MCF 10A (cell line): ENCODE measurements around the gene PAGE2. TPM values are rescaled to one million over a fixed set of nuclear protein-coding genes. Genes with fewer than 3 reads are reported as not detected.
"Not testable (repeated sequence)": the region's sequence is repeated elsewhere in the genome, so short reads cannot be mapped to it uniquely, and the experiment has no call there.

Experiments
- BruUV-seq: library from RNA; stranded (reverse); fragments of 400-500 nt; replicated peaks from 2 replicates; lab custom pipeline; 2021; lab: Mats Ljungman, UMichigan
- CTCF ChIA-PET: fragments of 300-600 bp; sonication (Branson Sonifier 250); formaldehyde crosslinking; extraction: SDS; loops from one replicate; lab custom pipeline; 2021; ENCODE audit warnings: antibody characterized with exemption, inconsistent platforms; lab: Yijun Ruan, JAX
- POLR2A ChIA-PET: fragments of 300-600, 350-650 bp; sonication (Branson Sonifier 250); formaldehyde crosslinking; extraction: SDS; loops from one replicate; lab custom pipeline; 2020; ENCODE audit warnings: antibody characterized with exemption, inconsistent platforms; lab: Yijun Ruan, JAX
- DNase-seq: peaks from one replicate; pipeline ENCODE4 v3.0.0-alpha.2; 2018; ENCODE audit not compliant: unreplicated experiment
- H3K27ac Mint-ChIP-seq: one replicate; pipeline ENCODE4 v1.8.0; 2022; ENCODE audit warnings: mild to moderate bottlenecking, low read depth, mixed read lengths; ENCODE audit not compliant: unreplicated experiment
- H3K27me3 Mint-ChIP-seq: one replicate; pipeline ENCODE4 v1.8.0; 2022; ENCODE audit warnings: mixed read lengths; ENCODE audit not compliant: insufficient read depth, unreplicated experiment
- H3K36me3 Mint-ChIP-seq: one replicate; pipeline ENCODE4 v1.8.0; 2022; ENCODE audit warnings: mild to moderate bottlenecking, moderate library complexity, mixed read lengths; ENCODE audit not compliant: insufficient read depth, unreplicated experiment
- H3K4me1 Mint-ChIP-seq: one replicate; pipeline ENCODE4 v1.8.0; 2022; ENCODE audit warnings: mixed read lengths; ENCODE audit not compliant: insufficient read depth, unreplicated experiment
- H3K4me3 Mint-ChIP-seq: one replicate; pipeline ENCODE4 v1.8.0; 2022; ENCODE audit warnings: mild to moderate bottlenecking, moderate library complexity, mixed read lengths; ENCODE audit not compliant: unreplicated experiment
- H3K9me3 Mint-ChIP-seq: one replicate; pipeline ENCODE4 v1.8.0; 2022; ENCODE audit warnings: mixed read lengths; ENCODE audit not compliant: unreplicated experiment
- intact Hi-C: fragments of 100-400 bp; cut with micrococcal nuclease; formaldehyde crosslinking; loops from 2 replicates; pipeline ENCODE4 v1.14.1; 2022
- total RNA-seq: library from RNA; stranded (reverse); gene quantifications from 2 replicates; pipeline ENCODE4 v1.2.3, GENCODE V29; 2022
- TF ChIP-seq, protein P1 (sequence below): fragments of 200-600 bp; IDR thresholded peaks from one replicate; pipeline ENCODE4 v1.8.0; 2022; ENCODE audit warnings: antibody characterized with exemption, mild to moderate bottlenecking; ENCODE audit not compliant: unreplicated experiment

PAGE2 gene
- total RNA-seq, 1 experiment from 2014 or later = not detected

DNA sequence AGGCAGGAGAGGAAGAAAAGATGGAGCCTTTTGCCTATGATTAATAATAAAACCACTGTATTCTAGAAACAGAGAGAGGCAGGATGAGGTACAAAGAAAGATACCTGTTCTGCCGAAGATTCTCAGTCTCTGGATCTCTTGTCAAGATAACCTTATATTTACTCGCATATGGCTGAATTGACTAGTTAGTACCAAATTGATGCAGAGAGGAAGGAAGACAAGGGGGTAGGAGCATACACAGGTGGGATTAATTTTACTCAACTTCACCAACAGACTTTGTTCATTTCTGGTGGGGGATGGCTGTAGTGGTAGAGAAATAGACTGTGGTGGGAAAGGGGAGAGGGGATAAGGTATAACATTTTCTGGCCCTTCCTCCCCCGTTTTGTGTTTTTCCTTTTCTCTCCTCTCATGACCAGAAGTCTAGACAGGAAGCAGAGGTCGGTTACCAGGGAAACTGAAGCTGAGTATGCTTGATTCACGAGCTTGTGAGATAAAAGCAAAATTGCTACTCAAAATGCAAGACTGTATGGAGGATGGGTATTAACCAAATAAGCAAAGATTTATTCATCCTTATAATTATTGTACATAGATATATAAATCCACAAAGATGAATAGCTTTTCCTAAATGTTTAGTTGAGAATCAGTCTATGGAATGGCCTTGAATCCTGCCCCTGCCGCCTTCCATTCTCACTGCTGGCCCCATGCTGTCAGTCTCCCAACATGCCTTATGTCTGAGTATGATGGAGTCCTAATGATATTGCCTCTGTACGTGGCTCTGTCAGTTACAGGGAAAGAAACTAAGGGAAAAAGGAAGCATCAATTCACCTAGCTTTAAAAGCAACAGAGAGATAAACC, 31.8 kb upstream of the PAGE2 start:
- no TSS peak for BruUV-seq
- ChIA-PET POLR2A (no interaction called here), CTCF (interaction anchor here (0.6 to 1.3 kb wide), 14 partner anchors 11 to 1739 kb away, joined by 3 to 8 read pairs (median 3); partner anchors contain the start of gene APEX2)
- TF ChIP-seq, protein P1, sequence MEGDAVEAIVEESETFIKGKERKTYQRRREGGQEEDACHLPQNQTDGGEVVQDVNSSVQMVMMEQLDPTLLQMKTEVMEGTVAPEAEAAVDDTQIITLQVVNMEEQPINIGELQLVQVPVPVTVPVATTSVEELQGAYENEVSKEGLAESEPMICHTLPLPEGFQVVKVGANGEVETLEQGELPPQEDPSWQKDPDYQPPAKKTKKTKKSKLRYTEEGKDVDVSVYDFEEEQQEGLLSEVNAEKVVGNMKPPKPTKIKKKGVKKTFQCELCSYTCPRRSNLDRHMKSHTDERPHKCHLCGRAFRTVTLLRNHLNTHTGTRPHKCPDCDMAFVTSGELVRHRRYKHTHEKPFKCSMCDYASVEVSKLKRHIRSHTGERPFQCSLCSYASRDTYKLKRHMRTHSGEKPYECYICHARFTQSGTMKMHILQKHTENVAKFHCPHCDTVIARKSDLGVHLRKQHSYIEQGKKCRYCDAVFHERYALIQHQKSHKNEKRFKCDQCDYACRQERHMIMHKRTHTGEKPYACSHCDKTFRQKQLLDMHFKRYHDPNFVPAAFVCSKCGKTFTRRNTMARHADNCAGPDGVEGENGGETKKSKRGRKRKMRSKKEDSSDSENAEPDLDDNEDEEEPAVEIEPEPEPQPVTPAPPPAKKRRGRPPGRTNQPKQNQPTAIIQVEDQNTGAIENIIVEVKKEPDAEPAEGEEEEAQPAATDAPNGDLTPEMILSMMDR = no peak
- Mint-ChIP-seq H3K27me3 (peaks cover 68% of the 10 kb centered on the region), H3K4me3 (no peak overlapping the region), H3K9me3 (no peaks in the 10 kb centered on the region), H3K36me3 (no peaks in the 10 kb centered on the region), H3K4me1 (no peaks in the 10 kb centered on the region), H3K27ac (no peak overlapping the region)
- intact Hi-C loops = loop anchor here (1.0 to 10.0 kb wide), 5 partner anchors 362 to 1740 kb away; no protein-coding TSS in a partner anchor
- no peak for DNase-seq

GRCh38 chrX:55057675-55058249, 31.1 kb upstream of the PAGE2 start:
- Mint-ChIP-seq H3K27me3 (peaks cover 70% of the 10 kb centered on the region), H3K4me1 (no peaks in the 10 kb centered on the region), H3K9me3 (no peaks in the 10 kb centered on the region), H3K36me3 (no peaks in the 10 kb centered on the region), H3K4me3 (no peak overlapping the region), H3K27ac (no peak overlapping the region)
- peak; percentile 50 for DNase-seq
- intact Hi-C loops = loop anchor here (1.0 to 10.0 kb wide), 5 partner anchors 362 to 1740 kb away; no protein-coding TSS in a partner anchor
- TF ChIP-seq, protein P1 = peak; percentile 84
- ChIA-PET POLR2A (no interaction called here), CTCF (interaction anchor here (0.6 to 1.3 kb wide), 13 partner anchors 11 to 1740 kb away, joined by 3 to 8 read pairs (median 3); partner anchors contain the start of gene APEX2)
- BruUV-seq = no TSS peak

DNA sequence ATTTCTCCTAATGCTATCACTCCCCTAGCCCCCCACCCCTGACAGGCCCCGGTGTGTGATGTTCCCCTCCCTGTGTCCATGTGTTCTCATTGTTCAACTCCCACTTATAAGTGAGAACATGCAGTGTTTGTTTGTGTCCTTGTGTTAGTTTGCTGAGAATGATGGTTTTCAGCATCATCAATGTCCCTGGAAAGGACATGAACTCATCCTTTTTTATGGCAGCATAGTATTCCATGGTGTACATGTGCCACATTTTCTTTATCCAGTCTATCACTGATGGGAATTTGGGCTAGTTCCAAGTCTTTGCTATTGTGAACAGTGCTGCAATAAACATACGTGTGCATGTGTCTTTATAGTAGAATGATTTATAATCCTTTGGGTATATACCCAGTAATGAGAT, 21.6 kb upstream of the PAGE2 start:
- H3K9me3 Mint-ChIP-seq = peaks cover 20% of the 10 kb centered on the region
- DNase-seq, H3K4me3 Mint-ChIP-seq, H3K4me1 Mint-ChIP-seq, BruUV-seq, intact Hi-C loops, CTCF ChIA-PET, H3K27ac Mint-ChIP-seq, POLR2A ChIA-PET, H3K36me3 Mint-ChIP-seq: not testable (repeated sequence)
- peaks cover 82% of the 10 kb centered on the region for H3K27me3 Mint-ChIP-seq

DNA sequence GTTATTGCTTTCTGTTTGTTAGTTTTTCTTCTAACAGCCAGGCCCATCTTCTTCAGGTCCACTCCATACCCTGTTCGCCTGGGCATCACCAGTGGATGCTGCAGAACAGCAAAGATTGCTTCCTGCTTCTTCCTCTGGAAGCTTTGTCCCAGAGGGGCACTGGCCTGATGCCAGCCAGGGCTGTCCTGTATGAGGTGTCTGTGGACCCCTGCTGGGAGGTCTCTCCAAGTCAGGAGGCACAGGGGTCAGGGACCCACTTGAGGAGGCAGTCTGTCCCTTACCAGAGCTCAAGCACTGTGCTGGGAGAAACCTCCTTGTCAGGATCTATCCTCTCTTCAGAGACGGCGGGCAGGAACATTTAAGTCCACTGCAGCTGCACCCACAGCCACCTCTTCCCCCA, 16.5 kb upstream of the PAGE2 start:
- H3K27ac Mint-ChIP-seq = no peak overlapping the region
- intact Hi-C loops = no loop called here
- peaks cover 49% of the 10 kb centered on the region for H3K27me3 Mint-ChIP-seq
- DNase-seq = no peak
- no peaks in the 10 kb centered on the region for H3K36me3 Mint-ChIP-seq
- no peak overlapping the region for H3K4me3 Mint-ChIP-seq
- no TSS peak for BruUV-seq
- TF ChIP-seq, protein P1 = no peak
- ChIA-PET CTCF (interaction anchor here (0.6 kb wide), 1 partner anchor 43 kb away, joined by 4 read pairs; no protein-coding TSS in a partner anchor), POLR2A (no interaction called here)
- H3K4me1 Mint-ChIP-seq = no peaks in the 10 kb centered on the region
- H3K9me3 Mint-ChIP-seq = peaks cover 7% of the 10 kb centered on the region
